Osteoblast (primary cell): ENCODE data around the gene JAZF1. TPM values are rescaled to one million over a fixed set of nuclear protein-coding genes. Genes with fewer than 3 reads are reported as not detected.
A peak's percentile ranks its signal among the peaks of the same experiment; 100 is the strongest.

Experiments used
- DNase-seq: peaks from one replicate; pipeline ENCODE4 v3.0.0; 2011; ENCODE audit warnings: low spot score, mixed read lengths; ENCODE audit not compliant: insufficient read length; ENCODE audit errors: missing footprints
- H2AFZ ChIP-seq: 2 replicates; pipeline ENCODE4 v1.6.0; 2011; ENCODE audit warnings: mild to moderate bottlenecking, low read length
- H3K27ac ChIP-seq: 2 replicates; pipeline ENCODE4 v1.5.1; 2011; ENCODE audit warnings: mild to moderate bottlenecking, low read depth, low read length, moderate library complexity
- H3K27me3 ChIP-seq: 2 replicates; pipeline ENCODE4 v1.6.0; 2012; ENCODE audit warnings: mild to moderate bottlenecking, control low read depth, inconsistent platforms, low read length, moderate library complexity; ENCODE audit not compliant: insufficient read depth
- H3K36me3 ChIP-seq: 2 replicates; pipeline ENCODE4 v1.5.1; 2011; ENCODE audit warnings: mild to moderate bottlenecking, low read length, control low read depth, moderate library complexity; ENCODE audit not compliant: insufficient read depth
- H3K4me1 ChIP-seq: 2 replicates; pipeline ENCODE4 v1.5.1; 2011; ENCODE audit warnings: mild to moderate bottlenecking, low read length, control low read depth, moderate library complexity; ENCODE audit not compliant: insufficient read depth
- H3K4me2 ChIP-seq: 2 replicates; pipeline ENCODE4 v1.6.0; 2011; ENCODE audit warnings: mild to moderate bottlenecking, low read length; ENCODE audit not compliant: insufficient read depth
- H3K4me3 ChIP-seq: fragments of 200-600 bp; sonication (generic); 3 replicates; pipeline ENCODE4 v1.5.1; 2012; ENCODE audit warnings: mild to moderate bottlenecking, low read length, inconsistent platforms; ENCODE audit not compliant: insufficient read depth
- H3K79me2 ChIP-seq: 2 replicates; pipeline ENCODE4 v1.6.0; 2012; ENCODE audit warnings: mild to moderate bottlenecking, low read length, control low read depth, inconsistent platforms; ENCODE audit not compliant: insufficient read depth
- H3K9me3 ChIP-seq: 2 replicates; pipeline ENCODE4 v1.5.1; 2011; ENCODE audit warnings: low read depth, low read length, control low read depth
- H4K20me1 ChIP-seq: 2 replicates; pipeline ENCODE4 v1.6.0; 2012; ENCODE audit warnings: mild to moderate bottlenecking, low read length, control low read depth; ENCODE audit not compliant: insufficient read depth
- CTCF ChIP-seq: IDR thresholded peaks from 2 replicates; pipeline ENCODE4 v1.5.1; 2011; ENCODE audit warnings: mild to moderate bottlenecking, low read depth, low read length, moderate library complexity; ENCODE audit errors: extremely low read depth
- total RNA-seq: library from RNA; depleted of rRNA; stranded (reverse); fragments of >200 nt; gene quantifications from 2 replicates; pipeline ENCODE4 v1.2.3, GENCODE V29; 2012

JAZF1 gene
- total RNA-seq, 1 donor = 15.9 TPM

GRCh38 chr7:27966219-27966780 is 214.3 kb downstream of the JAZF1 start:
- no peak overlapping the region for H3K4me2 ChIP-seq
- H3K27ac ChIP-seq = no peak overlapping the region
- no peaks in the 10 kb centered on the region for H3K9me3 ChIP-seq
- no peaks in the 10 kb centered on the region for H3K27me3 ChIP-seq
- H3K4me1 ChIP-seq = peaks cover 14% of the 10 kb centered on the region
- no peak overlapping the region for H3K4me3 ChIP-seq
- TF ChIP-seq CTCF = no peak
- no peak for DNase-seq
- peaks cover 11% of the 10 kb centered on the region for H4K20me1 ChIP-seq
- no peak overlapping the region for H2AFZ ChIP-seq
- no peaks in the 10 kb centered on the region for H3K36me3 ChIP-seq
- H3K79me2 ChIP-seq = peaks cover 2% of the 10 kb centered on the region

- H3K4me1 ChIP-seq = peaks cover 21% of the 10 kb centered on the region
- peaks cover 2% of the 10 kb centered on the region for H3K79me2 ChIP-seq
- H3K36me3 ChIP-seq = no peaks in the 10 kb centered on the region
- peaks cover 8% of the 10 kb centered on the region for H4K20me1 ChIP-seq
- no peak for DNase-seq
- H3K9me3 ChIP-seq = no peaks in the 10 kb centered on the region
- no peak overlapping the region for H2AFZ ChIP-seq
- H3K4me2 ChIP-seq = no peak overlapping the region
- TF ChIP-seq CTCF = no peak
- no peaks in the 10 kb centered on the region for H3K27me3 ChIP-seq
- H3K27ac ChIP-seq = no peak overlapping the region
- no peak overlapping the region for H3K4me3 ChIP-seq
Observed at GRCh38 chr7:27965650-27966049, 214.9 kb downstream of the JAZF1 start.

GRCh38 chr7:27964820-27965219 is 215.8 kb downstream of the JAZF1 start:
- no peaks in the 10 kb centered on the region for H3K36me3 ChIP-seq
- H3K9me3 ChIP-seq = no peaks in the 10 kb centered on the region
- no peak overlapping the region for H3K4me2 ChIP-seq
- peaks cover 12% of the 10 kb centered on the region for H4K20me1 ChIP-seq
- no peak for TF ChIP-seq CTCF
- H3K27ac ChIP-seq = no peak overlapping the region
- H3K4me1 ChIP-seq = peaks cover 25% of the 10 kb centered on the region
- no peak for DNase-seq
- H2AFZ ChIP-seq = no peak overlapping the region
- H3K4me3 ChIP-seq = no peak overlapping the region
- no peaks in the 10 kb centered on the region for H3K27me3 ChIP-seq
- peaks cover 2% of the 10 kb centered on the region for H3K79me2 ChIP-seq

- Histone ChIP-seq H2AFZ (no peak overlapping the region), H3K4me2 (peak overlapping the region; percentile 58), H3K4me1 (peaks cover 25% of the 10 kb centered on the region), H3K27ac (no peak overlapping the region), H3K79me2 (no peaks in the 10 kb centered on the region), H3K4me3 (no peak overlapping the region), H3K36me3 (no peaks in the 10 kb centered on the region), H4K20me1 (peaks cover 12% of the 10 kb centered on the region), H3K27me3 (no peaks in the 10 kb centered on the region), H3K9me3 (no peaks in the 10 kb centered on the region)
- DNase-seq = no peak
- no peak for TF ChIP-seq CTCF
Observed at GRCh38 chr7:27963056-27963455, 217.5 kb downstream of the JAZF1 start.
